HG03439 (cell line): ENCODE data around the gene TFIP11.

Experiments used
- ATAC-seq: cut with Tn5 transposase; IDR thresholded peaks from one replicate; pipeline ENCODE4 v1.9.1; 2021; ENCODE audit warnings: mild to moderate bottlenecking, moderate library complexity; ENCODE audit not compliant: unreplicated experiment

The TFIP11 gene

GRCh38 chr22:26452236-26453016 is 59.8 kb downstream of the TFIP11 start:
- no peak for ATAC-seq

DNA sequence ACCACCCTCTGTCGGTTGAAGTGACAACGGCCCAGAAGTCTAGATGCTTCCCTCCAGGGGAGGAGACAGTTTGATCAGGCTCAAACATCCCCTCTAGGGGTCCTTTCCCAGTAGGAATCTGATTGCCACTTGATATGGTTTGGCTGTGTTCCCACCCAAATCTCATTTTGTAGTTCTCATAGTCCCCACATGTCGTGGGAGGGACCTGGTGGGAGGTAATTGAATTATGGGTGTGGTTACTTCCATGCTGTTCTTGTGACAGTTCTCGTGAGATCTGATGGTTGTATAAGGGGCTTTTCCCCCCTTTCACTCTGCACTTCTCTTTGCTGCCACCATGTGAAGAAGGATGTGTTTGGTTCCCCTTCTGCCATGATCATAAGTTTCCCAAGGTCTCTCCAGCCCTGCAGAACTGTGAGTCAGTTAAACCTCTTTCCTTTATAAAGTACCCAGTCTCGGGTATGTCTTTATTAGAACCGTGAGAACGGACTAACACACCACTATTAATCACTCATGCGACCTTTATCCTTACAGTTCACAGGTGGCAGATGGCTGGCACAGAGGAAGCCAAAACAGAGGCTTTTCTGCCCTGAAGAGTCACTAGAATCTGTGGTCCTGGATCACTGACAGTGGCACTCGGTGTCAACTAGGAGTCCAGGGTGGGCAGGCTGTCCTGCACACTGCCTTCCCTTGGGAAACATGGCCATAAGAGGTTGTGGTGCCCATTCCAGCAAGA is 61.7 kb downstream of the TFIP11 start:
- no peak for ATAC-seq

- no peak for ATAC-seq
Measured at GRCh38 chr22:26448941-26449340, 63.3 kb downstream of the TFIP11 start.

DNA sequence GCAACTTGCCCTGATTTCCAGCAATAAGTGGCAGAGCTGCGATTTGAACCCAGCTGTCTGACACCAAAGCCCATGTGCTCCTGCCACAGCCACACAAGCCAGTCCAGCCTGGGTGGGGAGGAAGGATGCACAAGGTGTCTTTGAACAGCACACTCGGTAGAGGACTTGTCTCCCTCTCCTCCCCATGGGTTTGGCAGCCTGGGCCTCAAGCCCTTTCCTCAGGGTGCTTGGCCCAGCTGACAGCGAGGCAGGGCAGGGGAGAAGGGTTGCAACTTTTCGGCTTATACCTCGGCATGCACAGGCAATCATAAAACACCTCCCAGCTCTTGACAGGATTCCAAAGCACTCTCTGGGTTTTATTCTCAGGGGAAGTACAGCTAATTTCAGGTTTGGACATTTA is 63.9 kb downstream of the TFIP11 start:
- no peak for ATAC-seq

DNA sequence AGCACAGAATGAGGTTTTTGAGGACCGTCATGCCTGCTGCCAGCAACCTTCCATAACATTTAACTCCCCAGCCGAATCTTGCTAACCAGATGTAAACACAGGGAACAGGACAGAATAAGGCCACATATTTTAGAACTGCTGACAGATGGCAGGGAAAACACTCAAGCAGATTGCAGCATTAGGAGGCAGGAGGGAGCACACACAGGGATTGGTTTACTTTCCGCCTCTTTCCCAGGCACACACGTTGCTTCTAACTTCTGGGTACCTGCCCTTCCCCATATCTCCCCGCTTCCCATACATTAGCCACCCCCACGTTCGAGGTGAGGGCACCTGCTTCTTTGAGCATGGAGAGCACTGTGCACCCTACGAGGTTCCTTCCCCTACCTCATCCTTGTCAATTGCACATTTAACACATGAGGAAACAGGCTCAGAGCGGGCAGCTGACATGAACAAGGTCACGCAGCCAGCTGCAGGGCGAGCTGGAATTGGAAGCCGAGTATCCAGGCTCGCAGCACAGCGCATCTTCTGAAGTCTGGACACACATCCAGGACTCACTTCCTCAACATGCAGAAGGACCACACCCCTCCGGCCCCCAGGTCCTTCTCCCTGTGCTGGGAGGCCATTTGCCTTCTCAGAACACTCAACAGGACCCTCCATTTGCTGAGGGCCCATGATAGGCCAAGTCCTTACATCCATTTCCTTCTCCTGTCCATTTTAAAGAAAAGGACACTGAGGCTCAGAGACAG is 64.5 kb downstream of the TFIP11 start:
- ATAC-seq = no peak

- ATAC-seq = no peak
Measured at GRCh38 chr22:26446808-26447515, 65.3 kb downstream of the TFIP11 start.

DNA sequence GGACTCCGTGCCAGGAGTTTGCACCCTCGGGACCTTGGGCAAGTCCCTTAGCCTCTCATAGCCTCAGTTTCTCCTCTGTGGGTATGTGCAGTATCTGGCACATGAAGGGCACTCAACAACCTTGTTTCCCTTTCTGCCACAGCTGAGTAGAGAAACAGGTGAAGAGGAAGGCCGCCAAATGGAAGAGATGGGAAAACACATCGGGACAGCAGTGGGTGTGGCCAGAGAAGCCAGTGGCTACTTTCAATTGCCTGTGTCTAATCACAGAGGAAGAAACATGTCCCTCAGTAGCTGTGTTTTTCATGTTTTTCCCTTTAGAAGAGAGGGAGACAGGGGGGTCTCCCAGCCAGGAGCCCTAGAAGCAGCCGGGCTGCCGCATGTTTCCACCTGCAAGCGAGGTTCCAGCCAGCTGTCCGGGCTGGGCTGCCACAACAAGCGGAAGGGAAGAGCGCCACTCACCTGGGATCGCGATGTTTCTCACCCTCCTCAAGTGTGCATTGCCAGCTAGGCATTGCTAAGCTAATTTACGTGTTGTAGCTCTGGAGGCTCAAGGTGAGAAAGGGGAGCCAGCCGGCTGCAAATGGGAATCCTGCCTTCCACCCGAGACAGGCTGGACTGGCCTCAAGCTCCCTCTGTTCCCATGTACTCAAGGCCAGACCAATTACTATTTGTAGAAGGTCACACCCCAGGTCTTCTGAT is 66.5 kb downstream of the TFIP11 start:
- ATAC-seq = no peak

DNA sequence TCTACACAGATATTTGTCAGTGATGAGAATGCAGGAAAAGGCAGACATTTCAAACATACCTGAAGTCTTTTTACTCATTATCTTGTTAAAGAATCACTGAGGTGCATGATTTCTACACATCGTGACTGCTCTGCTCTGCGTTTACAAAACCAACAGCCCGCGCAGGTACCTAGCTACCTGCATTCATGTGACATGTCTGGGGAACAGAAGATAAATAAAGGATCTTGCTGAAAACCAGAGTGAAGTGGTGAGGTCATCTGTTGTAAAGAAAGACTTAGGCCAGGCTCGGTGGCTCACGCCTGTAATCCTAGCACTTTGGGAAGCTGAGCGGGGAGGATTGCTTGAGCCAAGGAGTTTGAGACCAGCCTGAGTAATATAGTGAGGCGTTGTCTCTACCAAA is 67.5 kb downstream of the TFIP11 start:
- no peak for ATAC-seq

GRCh38 chr22:26443901-26444690 is 68.2 kb downstream of the TFIP11 start:
- ATAC-seq = no peak

GRCh38 chr22:26442086-26442756 is 70.1 kb downstream of the TFIP11 start:
- no peak for ATAC-seq
